Activated CD4-positive, CD25-positive, alpha-beta regulatory T cell treated with anti-CD3 and anti-CD28 coated beads, Interleukin-2, amount 50 U/mL, for 24 hours (primary cell): ENCODE results near the gene TIPRL.
A peak's percentile ranks its signal among the peaks of the same experiment; 100 is the strongest.
"Not testable (repeated sequence)": the region's sequence is repeated elsewhere in the genome, so short reads cannot be mapped to it uniquely, and the experiment has no call there.

ENCODE experiments used
- ATAC-seq, 2 donors: fragments of 150-1000 bp; cut with Tn5 transposase; one replicate each; pipeline ENCODE4 v1.10.0; 2021; ENCODE audit warnings: mild to moderate bottlenecking in 1 of 2, moderate library complexity in 1 of 2

TIPRL gene

GRCh38 chr1:168178638-168179437 is at the start of gene TIPRL:
TIPRL (plus strand) TSS chr1:168178962; CDS start chr1:168179078, 116 bp downstream.
- ATAC-seq = peak; percentile 88 to 91

DNA sequence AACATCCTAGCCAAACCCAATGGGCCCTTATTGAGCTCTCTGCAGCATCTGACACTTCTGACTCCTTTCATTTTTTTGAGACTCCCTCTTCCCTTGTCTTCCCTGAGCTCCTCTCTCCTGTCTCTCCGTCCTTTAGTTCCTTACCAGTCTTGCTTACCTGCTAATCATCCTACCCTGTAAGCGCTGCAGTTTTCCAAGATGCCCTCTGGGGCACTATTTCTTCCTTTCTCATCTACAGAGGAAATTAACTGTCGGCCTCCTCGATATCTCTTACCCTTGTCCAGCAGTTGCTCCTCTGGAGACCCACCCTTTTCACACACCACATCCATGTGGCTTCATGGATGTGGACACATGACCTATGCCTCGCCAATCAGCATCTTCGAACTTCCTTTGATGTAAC is 48.8 kb upstream of the TIPRL start:
- no peak for ATAC-seq

DNA sequence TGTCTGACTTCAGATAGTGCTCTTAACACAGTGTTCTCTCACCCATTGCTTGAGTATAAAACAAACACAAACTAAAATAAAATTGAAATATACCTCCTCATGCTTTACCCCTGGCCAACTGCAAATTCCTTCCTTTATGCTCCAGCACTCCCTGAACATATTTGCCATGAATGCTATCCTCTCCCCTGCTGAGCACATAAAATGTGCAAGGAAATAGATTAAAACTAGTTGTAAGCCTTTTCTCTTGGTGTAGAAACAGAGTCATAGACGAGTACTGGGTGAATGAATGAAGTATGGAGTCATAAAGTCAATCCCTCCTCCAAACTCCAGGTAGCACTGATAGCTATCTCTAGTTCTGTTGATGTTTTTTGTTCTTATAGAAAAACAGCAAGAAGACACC is 44.6 kb upstream of the TIPRL start:
- no peak for ATAC-seq

DNA sequence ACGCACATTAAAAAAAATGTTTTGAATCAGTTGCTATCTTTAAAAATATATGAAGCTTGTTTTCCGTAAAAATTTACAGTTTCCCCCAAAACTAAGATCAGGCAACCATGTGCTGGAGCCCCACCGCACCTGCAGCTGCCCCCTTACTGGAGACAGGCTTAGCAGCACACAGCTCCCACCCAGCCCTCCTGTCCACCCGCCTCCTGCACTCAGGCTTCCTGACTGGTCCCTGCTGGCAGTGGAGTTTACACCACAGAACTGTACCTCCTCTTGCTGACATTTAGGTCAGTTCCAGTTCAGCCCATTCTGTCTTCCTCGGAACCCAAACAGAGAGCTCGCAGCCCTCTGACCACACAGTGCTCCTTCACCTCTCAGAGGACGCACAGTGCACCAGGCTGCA is 44.1 kb upstream of the TIPRL start:
- ATAC-seq = no peak

- no peak for ATAC-seq
These were observed 43.4 kb upstream of the TIPRL start for GRCh38 chr1:168135116-168135920.

- ATAC-seq = peak in 1 of 2 donors; percentile 11
These were observed 42.6 kb upstream of the TIPRL start for GRCh38 chr1:168135921-168136708.

DNA sequence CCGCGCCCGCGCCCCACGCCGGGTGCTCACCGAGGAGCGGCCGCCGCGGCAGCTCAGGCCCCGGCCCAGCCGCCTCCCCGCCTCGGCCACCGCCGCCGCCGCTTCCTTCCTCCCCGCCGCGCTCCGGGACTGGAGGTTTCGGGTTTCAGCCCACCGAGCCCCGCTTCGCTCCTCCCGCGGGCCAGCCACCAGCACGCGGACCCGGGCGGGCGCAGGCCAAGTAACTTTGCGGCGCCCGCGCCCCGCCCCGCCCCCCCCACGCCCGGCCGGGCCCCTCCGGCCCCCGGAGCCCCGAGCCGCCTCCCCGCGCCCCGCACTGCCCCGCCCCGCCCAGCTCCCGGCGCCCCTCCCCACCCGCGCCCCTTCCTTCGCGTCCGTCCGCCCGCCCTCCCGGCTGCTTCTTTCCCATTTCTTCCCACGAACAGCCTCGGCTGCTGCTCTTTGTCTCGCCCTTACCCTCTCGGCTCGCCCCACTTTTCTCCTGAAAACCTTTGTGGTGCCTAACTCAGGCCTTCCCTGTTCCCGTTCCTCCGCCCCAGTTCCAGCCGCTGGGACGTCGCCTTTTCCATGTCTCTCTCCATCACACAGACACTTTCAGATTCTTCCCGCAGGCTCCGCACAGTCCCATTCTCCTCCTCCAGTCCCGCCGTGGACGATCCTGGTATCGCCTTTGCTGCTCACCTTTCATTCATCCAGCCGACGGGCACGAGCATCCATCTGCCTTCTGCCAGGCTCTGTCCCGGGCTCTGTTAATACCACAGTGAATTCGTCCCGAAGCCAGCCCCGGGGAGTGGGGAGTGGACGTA is 41.9 kb upstream of the TIPRL start, which contains the start of gene GPR161:
GPR161 (minus strand) TSS at position 222 of the 806 bp plus-strand sequence. CDS start 32,080 bp downstream, outside the sequence.
- no peak for ATAC-seq

DNA sequence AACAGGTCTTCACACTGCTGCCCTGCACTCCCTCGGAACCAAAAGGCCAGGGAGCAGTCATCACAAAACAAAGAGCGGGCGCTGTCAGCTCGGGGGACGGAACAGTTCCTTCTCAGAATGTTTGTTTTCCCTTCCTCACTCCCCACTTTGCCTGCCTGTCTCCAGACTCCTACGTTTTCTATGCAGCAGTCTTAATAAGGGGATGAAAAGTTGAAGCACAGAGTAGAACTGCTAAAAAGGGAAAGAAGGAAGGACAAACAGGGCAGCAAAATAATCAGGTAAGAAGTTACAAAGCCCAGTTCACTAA is 41.3 kb upstream of the TIPRL start:
- ATAC-seq = no peak

- ATAC-seq = peak; percentile 58 to 65
These were observed 40.6 kb upstream of the TIPRL start for GRCh38 chr1:168138134-168138533.

GRCh38 chr1:168139070-168139469 is 39.7 kb upstream of the TIPRL start:
- no peak for ATAC-seq

DNA sequence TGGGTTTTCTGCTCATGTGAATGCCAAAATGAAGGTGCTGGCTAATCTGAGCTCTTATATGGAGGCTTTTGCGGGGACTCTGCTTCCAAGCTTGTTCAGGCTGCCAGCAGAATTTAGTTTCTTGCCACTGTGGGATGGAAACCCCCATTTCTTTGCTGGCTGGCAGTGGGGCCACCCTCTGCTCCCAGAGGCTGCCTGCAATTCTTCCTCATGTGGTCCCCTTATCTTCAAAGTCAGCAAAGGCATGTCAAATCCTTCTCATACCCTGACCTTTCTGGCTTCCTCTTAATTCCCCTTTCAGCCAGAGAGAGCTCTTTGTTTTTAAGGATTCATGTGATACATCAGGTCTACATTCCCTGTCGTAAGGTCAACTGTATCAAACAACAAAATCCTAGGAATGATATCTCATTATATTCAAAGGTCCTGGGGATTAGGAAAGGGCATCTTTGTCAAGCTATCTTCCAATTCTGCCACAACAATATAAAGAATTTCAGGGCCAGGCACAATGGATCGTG is 36.8 kb upstream of the TIPRL start:
- ATAC-seq = no peak

DNA sequence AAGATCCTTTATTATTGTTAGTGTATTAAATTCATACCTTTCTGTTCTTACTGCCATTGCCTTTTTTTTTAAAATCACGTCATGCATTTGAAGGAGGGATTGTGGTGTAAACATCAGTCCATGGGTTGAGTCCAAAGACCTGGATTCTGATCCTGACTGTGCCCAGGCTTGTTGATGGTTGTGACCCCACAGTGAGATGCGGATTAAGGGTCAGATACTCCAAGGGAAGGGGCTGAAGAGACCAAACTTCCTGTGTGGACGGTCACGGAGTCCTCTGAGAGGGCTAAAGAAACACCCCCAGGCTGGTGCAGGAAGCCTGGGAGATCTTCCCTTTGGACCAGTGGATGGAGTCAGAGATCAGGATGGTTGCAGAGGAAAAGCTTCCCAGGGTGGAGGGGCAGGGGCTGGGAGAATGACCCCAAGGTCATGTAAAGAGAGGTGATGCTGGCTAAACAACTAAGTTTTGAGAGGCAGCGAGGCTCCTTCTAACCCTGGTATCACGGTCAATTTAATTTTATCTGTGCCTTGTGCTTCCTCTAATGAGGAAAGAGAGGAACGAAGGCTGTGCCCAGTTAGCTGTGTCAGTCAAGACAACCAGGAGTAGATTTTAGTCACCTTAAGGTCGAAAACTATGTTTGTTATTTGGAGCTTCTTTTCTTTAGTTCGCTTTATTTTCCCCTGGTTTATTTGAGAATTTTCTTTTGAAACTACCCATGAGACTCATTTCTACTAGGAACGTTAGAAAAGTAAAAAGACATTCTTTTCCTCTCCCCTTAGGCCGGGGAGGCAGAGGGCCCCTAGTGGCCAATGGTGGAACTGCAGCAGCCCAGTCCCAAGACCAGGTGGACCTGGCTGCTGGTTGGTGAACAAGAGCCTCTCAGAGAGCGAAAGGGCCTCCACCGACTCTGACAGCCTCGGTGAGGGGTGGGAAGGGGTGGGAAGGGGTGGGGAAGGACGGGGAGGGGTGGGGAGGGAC is 33.3 kb upstream of the TIPRL start:
- peak; percentile 95 to 97 for ATAC-seq

- no peak for ATAC-seq
These were observed 32.6 kb upstream of the TIPRL start for GRCh38 chr1:168146160-168146539.

- ATAC-seq = no peak
These were observed 32.1 kb upstream of the TIPRL start for GRCh38 chr1:168146626-168147025.

DNA sequence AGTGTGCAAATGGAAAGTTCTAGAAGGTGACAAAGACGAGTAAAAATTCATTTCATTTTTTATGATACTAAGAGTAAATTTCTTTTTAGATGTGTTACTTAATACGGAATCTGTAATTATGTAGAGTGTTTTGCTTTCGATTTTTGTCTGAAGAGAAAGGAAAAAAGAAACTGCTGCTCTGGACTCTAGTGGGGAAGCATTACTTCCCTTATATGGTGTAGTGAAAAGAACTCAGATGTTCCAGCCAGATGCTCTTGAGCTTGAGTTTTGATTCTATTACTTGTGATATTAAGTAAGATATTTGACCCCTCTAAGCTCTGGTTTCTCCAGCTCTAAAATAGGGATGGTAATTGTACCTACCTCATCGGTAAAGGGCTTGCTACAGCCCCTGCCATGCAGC is 29.8 kb upstream of the TIPRL start:
- ATAC-seq = peak; percentile 33 to 52

- ATAC-seq = no peak
These were observed 28.5 kb upstream of the TIPRL start for GRCh38 chr1:168150283-168150682.

DNA sequence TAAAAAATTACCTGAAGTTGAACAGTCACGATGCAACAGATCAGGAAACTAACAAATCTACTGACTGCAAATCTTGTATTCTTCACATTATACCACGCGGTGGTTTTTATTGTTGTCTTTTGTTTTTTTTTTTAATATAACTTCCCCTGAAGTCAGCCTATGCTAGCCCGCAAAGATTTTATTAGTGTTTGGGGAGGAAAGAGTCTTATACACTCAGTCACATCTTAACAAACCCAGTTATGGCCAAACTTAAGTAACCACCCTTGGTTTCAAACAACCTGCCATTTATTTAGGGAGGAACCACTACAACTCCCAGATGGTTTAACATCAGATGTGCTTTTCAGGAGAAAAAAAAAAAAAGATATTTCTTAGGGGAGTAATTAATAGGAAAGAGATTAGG is 26.8 kb upstream of the TIPRL start:
- no peak for ATAC-seq

DNA sequence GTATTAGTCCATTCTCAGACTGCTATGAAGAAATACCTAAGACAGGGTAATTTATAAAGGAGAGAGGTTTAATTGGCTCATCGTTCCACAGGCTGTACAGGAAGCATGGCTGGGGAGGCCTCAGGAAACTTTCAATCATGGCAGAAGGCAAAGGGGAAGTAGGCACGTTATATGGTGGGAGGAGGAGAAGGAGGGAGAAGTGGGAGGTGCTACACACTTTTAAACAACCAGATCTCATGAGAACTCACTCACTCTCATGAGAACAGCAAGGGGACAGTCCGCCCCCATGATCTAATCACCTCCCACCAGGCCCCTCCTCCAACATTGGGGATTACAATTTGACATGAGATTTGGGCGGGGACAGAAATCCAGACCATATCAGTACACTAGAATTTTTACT is 24.1 kb upstream of the TIPRL start:
- not testable (repeated sequence) for ATAC-seq

GRCh38 chr1:168155910-168156309 is 22.9 kb upstream of the TIPRL start:
- no peak for ATAC-seq

DNA sequence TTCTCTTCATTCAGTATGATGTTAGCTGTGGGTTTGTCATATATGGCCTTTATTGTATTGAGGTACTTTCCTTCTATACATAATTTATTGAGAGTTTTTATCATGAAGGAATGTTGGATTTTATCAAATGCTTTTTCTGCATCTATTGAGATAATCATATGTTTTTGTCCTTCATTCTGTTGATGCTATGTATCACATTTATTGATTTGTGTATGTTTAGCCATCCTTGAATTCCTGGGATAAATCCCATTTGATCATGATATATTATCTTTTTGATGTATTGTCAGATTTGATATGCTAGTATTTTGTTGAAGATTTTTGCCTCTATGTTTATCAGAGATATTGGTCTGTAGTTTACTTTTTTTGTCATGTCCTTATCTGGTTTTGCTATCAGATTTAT is 21.1 kb upstream of the TIPRL start:
- no peak for ATAC-seq

DNA sequence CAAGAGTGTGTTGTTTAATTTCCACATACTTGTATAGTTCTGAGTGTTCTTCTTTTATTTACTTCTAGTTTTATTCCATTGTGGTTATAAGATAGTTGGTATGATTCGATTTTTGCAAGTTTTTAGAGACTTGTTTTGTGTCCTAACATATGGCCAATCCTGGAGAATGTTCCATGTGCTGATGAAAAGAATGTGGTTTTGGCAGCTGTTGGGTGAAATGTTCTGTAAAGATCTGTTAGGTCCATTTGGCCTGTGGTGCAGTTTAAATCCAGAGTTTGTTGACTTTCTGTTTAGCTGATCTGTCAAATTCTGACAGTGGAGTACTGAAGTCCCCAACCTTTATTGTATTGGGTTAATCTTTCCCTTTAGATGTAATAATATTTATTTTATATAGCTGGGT is 19.5 kb upstream of the TIPRL start:
- no peak for ATAC-seq
